Fibroblast of pulmonary artery (primary cell): ENCODE data around the gene BAG3.

Experiments
- DNase-seq: peaks from one replicate; pipeline ENCODE4 v3.0.0-alpha.2; 2010; ENCODE audit warnings: low read depth
- H3K4me3 ChIP-seq: replicated peaks from 2 replicates; pipeline ENCODE4 v1.5.1; 2011; ENCODE audit warnings: low read depth, mild to moderate bottlenecking, control low read depth, low read length, moderate library complexity
- TF ChIP-seq, protein P1 (sequence below): IDR thresholded peaks from 2 replicates; pipeline ENCODE4 v1.5.1; 2011; ENCODE audit warnings: mild to moderate bottlenecking, control low read depth, low read length, inconsistent platforms; ENCODE audit errors: missing control alignments

Gene BAG3

DNA sequence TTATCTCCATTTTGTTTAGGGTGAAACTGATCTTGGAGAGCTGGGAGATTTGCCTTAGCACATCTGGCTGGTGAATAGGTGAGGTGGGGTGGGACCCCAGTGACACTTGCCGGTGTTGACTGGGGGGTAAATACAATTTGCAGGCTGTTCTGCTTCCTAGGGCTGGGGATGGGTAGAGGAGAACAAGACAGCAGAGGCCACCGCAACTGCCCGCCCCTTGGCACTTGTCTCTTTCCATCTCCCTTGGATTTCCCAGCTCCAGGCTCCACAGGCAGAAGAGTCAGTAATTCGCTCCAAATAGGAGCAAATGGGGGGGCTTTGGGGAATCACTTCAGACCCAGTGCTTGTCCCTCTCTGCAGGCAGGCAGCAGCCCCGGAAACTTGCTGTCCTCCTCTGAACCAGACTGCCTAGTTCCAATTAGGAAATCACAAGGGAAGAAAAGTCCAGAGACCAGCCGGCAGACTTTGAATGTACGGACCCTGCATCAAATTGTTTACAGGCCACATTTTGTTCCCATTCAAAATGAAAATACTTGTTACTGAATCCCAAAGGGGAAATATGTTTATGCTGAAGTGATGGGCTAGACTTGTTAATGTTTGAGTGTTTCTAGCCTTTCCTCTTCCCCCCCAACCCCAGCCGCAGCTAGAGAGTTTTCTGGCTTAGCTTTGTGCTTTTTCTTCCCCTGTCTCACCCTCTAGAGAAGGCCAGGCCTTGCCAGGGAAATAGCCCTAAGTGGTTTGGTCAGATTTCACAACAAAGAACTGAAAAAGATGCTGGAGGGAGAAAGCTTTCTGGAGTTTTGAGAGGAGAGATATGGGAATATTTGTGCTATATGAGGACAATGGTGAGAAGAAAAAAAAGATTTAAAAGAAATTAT is 64.7 kb downstream of the BAG3 start:
- no peak for DNase-seq
- TF ChIP-seq, protein P1, sequence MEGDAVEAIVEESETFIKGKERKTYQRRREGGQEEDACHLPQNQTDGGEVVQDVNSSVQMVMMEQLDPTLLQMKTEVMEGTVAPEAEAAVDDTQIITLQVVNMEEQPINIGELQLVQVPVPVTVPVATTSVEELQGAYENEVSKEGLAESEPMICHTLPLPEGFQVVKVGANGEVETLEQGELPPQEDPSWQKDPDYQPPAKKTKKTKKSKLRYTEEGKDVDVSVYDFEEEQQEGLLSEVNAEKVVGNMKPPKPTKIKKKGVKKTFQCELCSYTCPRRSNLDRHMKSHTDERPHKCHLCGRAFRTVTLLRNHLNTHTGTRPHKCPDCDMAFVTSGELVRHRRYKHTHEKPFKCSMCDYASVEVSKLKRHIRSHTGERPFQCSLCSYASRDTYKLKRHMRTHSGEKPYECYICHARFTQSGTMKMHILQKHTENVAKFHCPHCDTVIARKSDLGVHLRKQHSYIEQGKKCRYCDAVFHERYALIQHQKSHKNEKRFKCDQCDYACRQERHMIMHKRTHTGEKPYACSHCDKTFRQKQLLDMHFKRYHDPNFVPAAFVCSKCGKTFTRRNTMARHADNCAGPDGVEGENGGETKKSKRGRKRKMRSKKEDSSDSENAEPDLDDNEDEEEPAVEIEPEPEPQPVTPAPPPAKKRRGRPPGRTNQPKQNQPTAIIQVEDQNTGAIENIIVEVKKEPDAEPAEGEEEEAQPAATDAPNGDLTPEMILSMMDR, result no peak

DNA sequence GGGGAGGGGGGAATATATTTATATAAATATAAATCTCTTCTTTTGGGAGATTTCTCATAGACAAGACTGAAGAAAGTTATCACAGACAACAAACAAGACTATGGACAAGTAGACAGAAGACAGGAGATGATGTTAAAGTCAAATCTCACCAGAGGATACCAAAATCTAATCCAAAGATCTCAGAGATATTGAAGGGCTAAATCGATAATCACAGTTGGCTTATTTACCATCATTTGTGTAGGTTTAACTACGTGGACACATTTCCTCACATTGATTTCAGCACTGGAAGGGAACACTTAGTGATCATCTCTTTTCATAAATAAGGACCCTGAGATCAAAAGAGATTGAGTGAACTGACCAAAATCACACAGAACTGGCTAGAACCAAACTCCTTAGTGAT is 72.0 kb downstream of the BAG3 start:
- TF ChIP-seq, protein P1, result no peak
- DNase-seq, result no peak
- no peak overlapping the region for H3K4me3 ChIP-seq

More for the DNA sequence above, 64.7 kb downstream of the BAG3 start:
- no peak overlapping the region for H3K4me3 ChIP-seq

- H3K4me3 ChIP-seq, result no peak overlapping the region
- TF ChIP-seq, protein P1, result no peak
- no peak for DNase-seq
These were observed 72.4 kb downstream of the BAG3 start for GRCh38 chr10:119723624-119724023.

DNA sequence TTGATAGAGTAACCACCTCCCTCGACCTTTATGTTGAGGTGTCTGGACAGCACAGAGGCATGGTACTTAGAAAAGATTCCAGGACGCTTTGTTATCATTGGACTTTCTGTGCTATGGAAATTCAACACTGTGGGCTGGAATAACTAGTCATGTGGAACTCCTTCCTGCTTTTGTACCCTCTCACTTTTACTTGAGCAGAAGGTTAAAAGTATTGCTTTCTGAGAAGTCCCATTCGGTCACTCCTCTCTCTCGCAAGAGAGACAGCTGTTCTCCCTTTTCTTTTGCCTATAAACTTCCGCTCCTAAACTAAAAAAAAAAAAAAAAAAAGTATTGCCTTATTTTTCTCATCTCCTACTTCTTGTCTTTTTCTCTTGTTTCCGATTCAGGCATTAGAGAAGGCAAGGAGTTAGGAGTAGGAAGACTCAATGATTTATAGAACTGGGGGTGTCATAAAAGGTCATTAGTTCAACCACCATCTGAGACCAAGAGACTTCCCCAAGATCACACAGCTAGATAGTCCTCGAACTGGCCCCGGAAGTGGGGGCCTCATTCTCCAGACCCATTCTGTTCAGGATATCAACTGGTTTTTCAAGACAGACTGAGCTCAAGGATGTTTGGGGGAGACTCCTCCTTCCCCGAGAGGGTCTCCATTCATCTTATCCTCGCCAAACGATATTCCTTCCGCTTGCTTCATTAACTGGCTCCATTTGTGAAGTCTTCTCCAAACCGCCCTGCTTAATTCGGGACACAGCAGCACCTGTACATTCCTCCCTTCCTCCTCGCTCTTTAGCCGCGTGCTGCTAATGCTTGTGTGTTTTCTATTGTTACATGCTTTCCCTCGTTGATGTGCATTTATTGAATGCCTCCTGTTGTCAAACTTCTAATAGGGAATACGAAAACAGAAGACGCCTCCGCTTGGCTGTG is 73.7 kb downstream of the BAG3 start:
- peak overlapping the region; percentile 59 for H3K4me3 ChIP-seq
- peak; percentile 29 for DNase-seq
- TF ChIP-seq, protein P1, result no peak

GRCh38 chr10:119725517-119725827 is 74.3 kb downstream of the BAG3 start:
- DNase-seq, result no peak
- TF ChIP-seq, protein P1, result no peak
- H3K4me3 ChIP-seq, result peak overlapping the region; percentile 59

DNA sequence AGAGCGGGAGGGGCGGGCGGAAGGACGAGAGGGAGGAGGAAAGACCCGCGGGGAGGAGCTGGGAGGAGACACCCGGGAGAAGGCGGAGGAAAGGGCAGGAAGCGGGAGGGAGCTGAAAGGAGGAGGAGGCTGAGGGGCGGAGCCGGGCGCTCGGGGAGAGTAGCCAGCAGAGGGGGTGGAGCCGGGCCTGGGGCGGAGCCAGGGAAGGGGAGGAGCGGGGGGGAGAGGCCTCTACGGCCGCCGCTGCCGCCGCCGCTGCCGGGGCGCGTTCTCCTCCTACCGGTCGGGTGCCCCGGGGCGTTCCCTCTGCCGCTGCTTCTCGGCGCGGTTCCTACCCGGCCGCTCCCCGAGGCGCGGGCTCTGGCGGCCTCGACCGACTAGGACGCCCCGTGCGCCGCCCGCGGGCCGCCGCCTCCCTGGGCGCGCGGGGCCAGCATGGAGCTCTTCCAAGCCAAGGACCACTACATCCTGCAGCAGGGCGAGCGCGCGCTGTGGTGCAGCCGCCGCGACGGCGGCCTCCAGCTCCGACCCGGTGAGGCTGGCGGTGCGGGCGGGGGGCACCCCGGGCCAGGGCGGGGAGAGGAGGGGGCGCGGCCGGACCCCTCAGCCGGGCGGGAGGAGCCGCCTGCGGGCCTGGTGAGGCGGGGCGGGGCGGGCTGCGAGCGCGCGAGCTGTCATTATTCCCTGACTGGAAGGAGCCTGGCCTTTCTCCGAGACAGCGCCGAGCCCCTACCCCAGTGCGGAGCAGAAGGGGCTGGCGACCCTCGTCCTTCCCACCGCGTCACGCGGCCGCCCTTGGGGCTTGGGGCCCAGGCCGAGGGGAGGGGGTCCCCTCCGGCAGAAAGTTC is 74.9 kb downstream of the BAG3 start, which contains the start of gene INPP5F:
INPP5F (plus strand) TSS at position 223 of the 848 bp plus-strand sequence; CDS start at position 436, 213 bp downstream.
- H3K4me3 ChIP-seq, result peak within 1 kb of the TSS; percentile 63
- DNase-seq, result peak; percentile 98
- TF ChIP-seq, protein P1, result no peak
